H1 (cell line): ENCODE measurements around the gene NTN1. TPM values are rescaled to one million over a fixed set of nuclear protein-coding genes. Genes with fewer than 3 reads are reported as not detected.

Source experiments
- CTCF ChIA-PET: fragments of 300-600 bp; sonication (Branson Sonifier 250); formaldehyde crosslinking; loops from one replicate; lab custom pipeline; 2021; ENCODE audit not compliant: partially characterized antibody; lab: Charles Lee
- POLR2A ChIA-PET: fragments of 300-600 bp; sonication (Branson Sonifier 250); formaldehyde crosslinking; loops from one replicate; lab custom pipeline; 2021; ENCODE audit warnings: inconsistent platforms; ENCODE audit not compliant: partially characterized antibody; lab: Charles Lee
- DNase-seq, 2 experiments: peaks; one replicate each; pipeline versions ENCODE4 v3.0.0 to v3.0.0-alpha.2; 2010 to 2022; ENCODE audit warnings: low spot score in 2 of 2, low read depth in 1 of 2, mixed read lengths in 1 of 2
- FAIRE-seq: peaks from 2 replicates; lab custom pipeline; 2011; peaks lifted over from hg19 to GRCh38; lab: Jason Lieb, UNC
- H2AFZ ChIP-seq: 2 replicates; pipeline ENCODE4 v1.8.1; 2012; ENCODE audit warnings: low read length, inconsistent platforms
- H2AK5ac ChIP-seq: 2 replicates; pipeline ENCODE4 v1.6.1; 2013; ENCODE audit warnings: low read depth, low read length
- H2BK120ac ChIP-seq: replicated peaks from 2 replicates; pipeline ENCODE3; 2013; ENCODE audit warnings: low read depth, low read length, inconsistent platforms
- H2BK12ac ChIP-seq: 2 replicates; pipeline ENCODE4 v1.6.1; 2013; ENCODE audit warnings: low read depth, low read length
- H2BK15ac ChIP-seq: 2 replicates; pipeline ENCODE4 v1.6.1; 2013; ENCODE audit warnings: low read length
- H2BK20ac ChIP-seq: 2 replicates; pipeline ENCODE4 v1.6.1; 2013; ENCODE audit warnings: low read length
- H2BK5ac ChIP-seq: 2 replicates; pipeline ENCODE4 v1.6.1; 2013; ENCODE audit warnings: low read depth, low read length
- H3K14ac ChIP-seq: 2 replicates; pipeline ENCODE4 v1.6.1; 2013; ENCODE audit warnings: inconsistent platforms; ENCODE audit not compliant: insufficient read length
- H3K18ac ChIP-seq: 2 replicates; pipeline ENCODE4 v1.6.1; 2013; ENCODE audit warnings: low read length; ENCODE audit errors: extremely low read depth
- H3K23ac ChIP-seq: 2 replicates; pipeline ENCODE4 v1.6.1; 2013; ENCODE audit warnings: inconsistent platforms; ENCODE audit not compliant: insufficient read length
- H3K23me2 ChIP-seq: 2 replicates; pipeline ENCODE4 v1.6.1; 2013; ENCODE audit warnings: low read depth, low read length
- H3K27ac ChIP-seq: 2 replicates; pipeline ENCODE4 v1.6.1; 2011; ENCODE audit warnings: low read depth, low read length, inconsistent platforms
- H3K27me3 ChIP-seq, 4 experiments: replicated peaks in 1 of 4; 1 replicate in 1 of 4; 2 replicates in 3 of 4; pipeline versions ENCODE4 v1.6.1 to v1.8.1; 2011 to 2013; ENCODE audit warnings: low read length in 3 of 4, mild to moderate bottlenecking in 3 of 4, inconsistent platforms in 2 of 4, mixed read lengths in 2 of 4, moderate library complexity in 1 of 4; ENCODE audit not compliant: control insufficient read depth in 3 of 4, insufficient read depth in 3 of 4; ENCODE audit errors: extremely low read depth in 1 of 4
- H3K36me3 ChIP-seq, 4 experiments: 2 replicates each; pipeline versions ENCODE4 v1.6.1 to v1.8.1; 2011 to 2013; ENCODE audit warnings: mild to moderate bottlenecking in 4 of 4, low read length in 3 of 4, moderate library complexity in 2 of 4, control low read depth in 1 of 4, inconsistent platforms in 1 of 4; ENCODE audit not compliant: insufficient read depth in 4 of 4, control insufficient read depth in 2 of 4
- H3K4ac ChIP-seq: replicated peaks from 2 replicates; pipeline ENCODE3; 2013; ENCODE audit warnings: low read length, low read depth, mixed read lengths, inconsistent platforms; ENCODE audit not compliant: insufficient read length
- H3K4me1 ChIP-seq, 4 experiments: replicated peaks in 1 of 4; 1 replicate in 1 of 4; 2 replicates in 3 of 4; pipeline versions ENCODE4 v1.6.1 to v1.8.1; 2011 to 2013; ENCODE audit warnings: low read length in 3 of 4, inconsistent platforms in 2 of 4, mixed read lengths in 1 of 4; ENCODE audit not compliant: insufficient read depth in 4 of 4, control insufficient read depth in 3 of 4
- H3K4me2 ChIP-seq, 2 experiments: 2 replicates each; pipeline versions ENCODE4 v1.6.1 to v1.8.1; 2011 to 2013; ENCODE audit warnings: low read depth in 2 of 2, low read length in 2 of 2, control low read depth in 1 of 2, inconsistent platforms in 1 of 2, mild to moderate bottlenecking in 1 of 2; ENCODE audit not compliant: insufficient read depth in 1 of 2
- H3K4me3 ChIP-seq, 4 experiments: fragments of 200-600, 300-600 bp in 1 of 4; sonication (generic), shearing (Covaris generic), sonication (Bioruptor Twin) in 1 of 4; 2 replicates each; pipeline versions ENCODE4 v1.5.1 to v1.8.1; 2011 to 2016; ENCODE audit warnings: low read length in 4 of 4, low read depth in 3 of 4, control low read depth in 2 of 4, inconsistent platforms in 2 of 4, mild to moderate bottlenecking in 2 of 4, mixed read lengths in 1 of 4, moderate library complexity in 1 of 4; ENCODE audit not compliant: insufficient read depth in 2 of 4; ENCODE audit errors: extremely low read depth in 1 of 4
- H3K56ac ChIP-seq: replicated peaks from 2 replicates; pipeline ENCODE3; 2013; ENCODE audit warnings: low read depth, mild to moderate bottlenecking, mixed read lengths, low read length, inconsistent platforms; ENCODE audit not compliant: insufficient read length
- H3K79me1 ChIP-seq: 2 replicates; pipeline ENCODE4 v1.6.1; 2013; ENCODE audit warnings: low read depth, low read length, control low read depth
- H3K79me2 ChIP-seq, 2 experiments: 2 replicates each; pipeline versions ENCODE4 v1.6.1 to v1.8.1; 2012 to 2013; ENCODE audit warnings: low read length in 2 of 2, mild to moderate bottlenecking in 2 of 2, inconsistent platforms in 1 of 2; ENCODE audit not compliant: insufficient read depth in 2 of 2, control insufficient read depth in 1 of 2
- H3K9ac ChIP-seq, 4 experiments: replicated peaks in 1 of 4; 1 replicate in 1 of 4; 2 replicates in 3 of 4; pipeline versions ENCODE4 v1.6.1 to v1.8.1; 2011 to 2013; ENCODE audit warnings: low read depth in 3 of 4, low read length in 3 of 4, control low read depth in 2 of 4, mild to moderate bottlenecking in 2 of 4, moderate library complexity in 2 of 4, inconsistent platforms in 1 of 4; ENCODE audit errors: extremely low read depth in 1 of 4
- H3K9me3 ChIP-seq, 2 experiments: 2 replicates each; pipeline versions ENCODE4 v1.6.1 to v1.8.1; 2012 to 2013; ENCODE audit warnings: mild to moderate bottlenecking in 2 of 2, moderate library complexity in 2 of 2, control low read depth in 1 of 2, inconsistent platforms in 1 of 2, low read depth in 1 of 2, low read length in 1 of 2, mixed read lengths in 1 of 2; ENCODE audit not compliant: insufficient read depth in 2 of 2
- H4K20me1 ChIP-seq, 2 experiments: replicated peaks in 1 of 2; 2 replicates each; pipeline versions ENCODE3 to v1.8.1; 2011 to 2013; ENCODE audit warnings: inconsistent platforms in 2 of 2, low read length in 2 of 2, mild to moderate bottlenecking in 1 of 2; ENCODE audit not compliant: insufficient read depth in 2 of 2, control insufficient read depth in 1 of 2
- H4K5ac ChIP-seq: 2 replicates; pipeline ENCODE4 v1.6.1; 2013; ENCODE audit warnings: low read length, low read depth, mixed read lengths, inconsistent platforms; ENCODE audit not compliant: insufficient read length
- H4K8ac ChIP-seq: 2 replicates; pipeline ENCODE4 v1.8.0; 2013; ENCODE audit warnings: mild to moderate bottlenecking, moderate library complexity, low read length, inconsistent platforms; ENCODE audit not compliant: insufficient read depth; ENCODE audit errors: extremely low read depth
- H4K91ac ChIP-seq: replicated peaks from 2 replicates; pipeline ENCODE3; 2013; ENCODE audit warnings: low read length, mixed read lengths, inconsistent platforms; ENCODE audit not compliant: insufficient read length
- CBX8 ChIP-seq: fragments of 300-800, 300-1000 bp; sonication (generic); IDR thresholded peaks from 2 replicates; pipeline ENCODE4 v1.7.1; 2016; ENCODE audit warnings: low read depth, low read length, borderline replicate concordance
- FOSL1 ChIP-seq: IDR thresholded peaks from 2 replicates; pipeline ENCODE4 v1.6.1; 2011; ENCODE audit warnings: mild to moderate bottlenecking, low read depth, low read length, moderate library complexity; ENCODE audit not compliant: insufficient read depth
- HDAC2 ChIP-seq, 2 experiments: fragments of 300-600 bp in 1 of 2; sonication (generic) in 1 of 2; IDR thresholded peaks; 2 replicates each; pipeline ENCODE4 v1.6.1; 2011 to 2012; ENCODE audit warnings: low read depth in 2 of 2, low read length in 2 of 2, mild to moderate bottlenecking in 2 of 2, moderate library complexity in 2 of 2, borderline replicate concordance in 1 of 2, inconsistent platforms in 1 of 2
- HDAC6 ChIP-seq: IDR thresholded peaks from one replicate; pipeline ENCODE4 v1.7.1; 2012; ENCODE audit warnings: low read depth, mild to moderate bottlenecking, inconsistent platforms, low read length, moderate library complexity
- JUN ChIP-seq: IDR thresholded peaks from 2 replicates; pipeline ENCODE4 v1.6.1; 2011; ENCODE audit warnings: low read depth, mild to moderate bottlenecking, improper control_type of control experiment, low read length
- KDM4A ChIP-seq: IDR thresholded peaks from one replicate; pipeline ENCODE4 v1.7.1; 2012; ENCODE audit warnings: low read depth, mild to moderate bottlenecking, moderate library complexity, low read length, inconsistent platforms; ENCODE audit not compliant: severe bottlenecking
- MAX ChIP-seq: IDR thresholded peaks from 2 replicates; pipeline ENCODE4 v1.6.1; 2012; ENCODE audit warnings: inconsistent platforms
- NANOG ChIP-seq: IDR thresholded peaks from 2 replicates; pipeline ENCODE4 v1.6.1; 2011; ENCODE audit warnings: low read length, low read depth, mild to moderate bottlenecking, inconsistent platforms; ENCODE audit not compliant: insufficient read depth, poor library complexity, severe bottlenecking
- NRF1 ChIP-seq: IDR thresholded peaks from 2 replicates; pipeline ENCODE4 v1.6.1; 2011; ENCODE audit warnings: mild to moderate bottlenecking, low read depth, low read length, improper control_type of control experiment
- PHF8 ChIP-seq: fragments of 200-600 bp; sonication (generic); conservative IDR thresholded peaks from 2 replicates; pipeline ENCODE4 v1.7.1; 2012; ENCODE audit warnings: low read depth, mild to moderate bottlenecking, inconsistent platforms, low read length, moderate library complexity
- POLR2A ChIP-seq, 2 experiments: IDR thresholded peaks; 1 replicate in 1 of 2; 2 replicates in 1 of 2; pipeline ENCODE4 v1.6.1; 2011; ENCODE audit warnings: low read depth in 2 of 2, low read length in 2 of 2, mild to moderate bottlenecking in 2 of 2; ENCODE audit errors: control extremely low read depth in 1 of 2
- SP4 ChIP-seq: IDR thresholded peaks from 2 replicates; pipeline ENCODE4 v1.6.1; 2012; ENCODE audit warnings: low read length, inconsistent platforms
- SUZ12 ChIP-seq: fragments of 200-600 bp; sonication (generic); IDR thresholded peaks from 2 replicates; pipeline ENCODE4 v1.6.1; 2012; ENCODE audit warnings: mild to moderate bottlenecking, inconsistent platforms, low read length, moderate library complexity, mixed read lengths
- WGBS, 2 experiments: shearing (Covaris generic) in 1 of 2; methylation state at CpG; one replicate each; pipeline versions ENCODE4 v1.1.6 to v1.1.7; 2013 to 2015; ENCODE audit warnings: low lambda C conversion rate in 2 of 2, mixed read lengths in 2 of 2, inconsistent platforms in 1 of 2, low coverage in 1 of 2, missing lambda C conversion rate in 1 of 2; ENCODE audit not compliant: insufficient replicate concordance in 2 of 2, insufficient coverage in 1 of 2, insufficient read length in 1 of 2; ENCODE audit errors: extremely low coverage in 1 of 2, missing lambda C conversion rate in 1 of 2; 5-methylcytosine and 5-hydroxymethylcytosine counted together
- polyA plus RNA-seq, 7 experiments: library from polyadenylated mRNA; depleted of rRNA in 3 of 7; stranded (reverse) in 5 of 7; unstranded in 2 of 7; fragments of >200 nt in 5 of 7; fragments of 200-250 nt in 2 of 7; gene quantifications; 1 replicate in 5 of 7; 2 replicates in 1 of 7; 4 replicates in 1 of 7; pipeline versions ENCODE4 v1.2.1 to v1.2.3, GENCODE V29; 2011 to 2013; ENCODE audit warnings: missing spikeins in 2 of 7, mixed read lengths in 2 of 7
- total RNA-seq: library from RNA; stranded (reverse); fragmentation: NEBNext Ultra II Directional; extraction: Animal tissue kit (Norgen Biotek cat#: 25700); gene quantifications from 2 replicates; pipeline ENCODE4 v1.2.1, GENCODE V29; 2021

NTN1 gene
- total and polyA plus RNA-seq, 2 of the 8 experiments (the other 6 are each of a cell fraction or from before 2014, with no cell fraction given) = 2.0 to 2.3 TPM

GRCh38 chr17:9009096-9009495 is 12.2 kb upstream of the NTN1 start:
- no peak overlapping the region for H3K23ac ChIP-seq
- H3K27ac ChIP-seq = no peak overlapping the region
- peaks cover 5 to 13% (median 7%) of the 10 kb centered on the region in 4 experiments for H3K4me1 ChIP-seq
- 82% methylated on average over 4 of the region's 4 CpGs; no CpG with 5 or more reads in 1 of the 2 experiments for WGBS, 2 experiments
- H3K79me1 ChIP-seq = no peaks in the 10 kb centered on the region
- FAIRE-seq = no peak
- no peak overlapping the region for H2AK5ac ChIP-seq
- DNase-seq = no peak
- H2BK5ac ChIP-seq = no peak overlapping the region
- peaks cover 3% of the 10 kb centered on the region; the same call in 1 of the 2 replicates for H3K23me2 ChIP-seq
- no peak overlapping the region for H4K91ac ChIP-seq
- H3K79me2 ChIP-seq = no peaks in the 10 kb centered on the region
- H2BK15ac ChIP-seq = no peak overlapping the region
- no peak overlapping the region for H3K18ac ChIP-seq
- H3K56ac ChIP-seq = no peak overlapping the region
- H3K14ac ChIP-seq = no peak overlapping the region
- CTCF ChIA-PET = interaction anchor here (2.0 to 2.1 kb wide), 2 partner anchors 11 to 105 kb away, joined by 6 to 13 read pairs; no protein-coding TSS in a partner anchor
- H4K20me1 ChIP-seq = peaks cover 2 to 4% of the 10 kb centered on the region in 2 experiments
- peaks cover 0 to 4% of the 10 kb centered on the region in 2 experiments; a peak in 1 of 4 replicates for H3K9me3 ChIP-seq
- H3K4me3 ChIP-seq = no peak overlapping the region
- POLR2A ChIA-PET = no interaction called here
- no peak overlapping the region for H2AFZ ChIP-seq
- H4K5ac ChIP-seq = no peak overlapping the region
- no peak overlapping the region for H3K9ac ChIP-seq
- no peak overlapping the region for H2BK20ac ChIP-seq
- no peak overlapping the region for H2BK12ac ChIP-seq
- no peak overlapping the region for H2BK120ac ChIP-seq
- H3K4ac ChIP-seq = no peak overlapping the region
- peaks cover 29 to 57% (median 52%) of the 10 kb centered on the region in 4 experiments for H3K27me3 ChIP-seq
- H3K4me2 ChIP-seq = no peak overlapping the region
- H3K36me3 ChIP-seq = no peaks in the 10 kb centered on the region
- no peak overlapping the region for H4K8ac ChIP-seq
- TF ChIP-seq NANOG = no peak
- TF ChIP-seq HDAC6 = no peak
- TF ChIP-seq MAX = no peak
- TF ChIP-seq SP4 = no peak
- no peak for TF ChIP-seq SUZ12
- no peak for TF ChIP-seq CBX8
- TF ChIP-seq HDAC2 (IDR thresholded peaks at IDR 0.05; ENCODE audit: borderline replicate concordance in 1 of 2, low read depth in 2 of 2, low read length in 2 of 2) = no peak
- no peak for TF ChIP-seq JUN
- TF ChIP-seq FOSL1 = no peak
- no peak for TF ChIP-seq PHF8
- TF ChIP-seq KDM4A = no peak
- no peak for TF ChIP-seq POLR2A (IDR thresholded peaks at IDR 0.05; ENCODE audit: control extremely low read depth in 1 of 2, low read depth in 2 of 2, low read length in 2 of 2)
- TF ChIP-seq NRF1 = no peak
